Measurements from ENCODE around the gene CACUL1.

DNA sequence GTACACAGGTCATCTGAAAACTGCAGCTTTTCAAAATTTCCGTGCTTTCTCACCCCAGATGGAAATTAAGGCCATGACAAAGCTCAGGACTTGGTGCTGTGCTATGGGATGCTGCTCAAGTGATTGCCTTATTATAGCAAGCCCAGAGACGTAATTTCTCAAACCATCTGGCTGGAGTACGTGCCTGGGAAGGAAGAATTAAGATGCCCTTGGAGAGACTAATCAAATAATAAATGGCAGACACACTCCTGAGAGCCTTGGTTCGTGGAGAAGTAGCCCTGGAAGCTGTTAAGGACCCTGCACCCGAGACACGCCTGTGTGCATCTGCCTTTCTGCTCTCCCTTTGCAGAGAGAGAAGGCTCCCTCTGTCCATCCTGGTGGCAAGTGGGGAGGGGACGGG, 121.0 kb downstream of the CACUL1 start:
- TF ChIP-seq CTCF (IDR thresholded peaks at IDR 0.05) (no peak), EP300 (IDR thresholded peaks at IDR 0.05; ENCODE audit: low read depth) (no peak), POLR2A (IDR thresholded peaks at IDR 0.05) (no peak), POLR2AphosphoS5 (IDR thresholded peaks at IDR 0.05) (no peak)

Data from transverse colon (tissue), 4 donors.